HUES6 (cell line): ENCODE measurements around the gene ULK1.

ENCODE experiments used
- H3K27ac ChIP-seq: 2 replicates; pipeline ENCODE4 v1.7.0; 2013; ENCODE audit warnings: low read depth, mild to moderate bottlenecking, low read length, inconsistent platforms
- H3K27me3 ChIP-seq: 2 replicates; pipeline ENCODE4 v1.6.1; 2013; ENCODE audit warnings: low read length; ENCODE audit not compliant: control insufficient read depth, insufficient read depth
- H3K36me3 ChIP-seq: 2 replicates; pipeline ENCODE4 v1.6.1; 2013; ENCODE audit warnings: low read length; ENCODE audit not compliant: control insufficient read depth, insufficient read depth
- H3K4me1 ChIP-seq: 2 replicates; pipeline ENCODE4 v1.6.1; 2013; ENCODE audit warnings: low read length; ENCODE audit not compliant: control insufficient read depth, insufficient read depth
- H3K4me3 ChIP-seq: 2 replicates; pipeline ENCODE4 v1.5.1; 2013; ENCODE audit warnings: low read depth, low read length
- H3K9ac ChIP-seq: one replicate; pipeline ENCODE4 v1.6.1; 2013; ENCODE audit warnings: mild to moderate bottlenecking, low read length
- H3K9me3 ChIP-seq: 2 replicates; pipeline ENCODE4 v1.6.1; 2013; ENCODE audit warnings: low read depth, low read length; ENCODE audit not compliant: control insufficient read depth, insufficient read depth

The ULK1 gene

DNA sequence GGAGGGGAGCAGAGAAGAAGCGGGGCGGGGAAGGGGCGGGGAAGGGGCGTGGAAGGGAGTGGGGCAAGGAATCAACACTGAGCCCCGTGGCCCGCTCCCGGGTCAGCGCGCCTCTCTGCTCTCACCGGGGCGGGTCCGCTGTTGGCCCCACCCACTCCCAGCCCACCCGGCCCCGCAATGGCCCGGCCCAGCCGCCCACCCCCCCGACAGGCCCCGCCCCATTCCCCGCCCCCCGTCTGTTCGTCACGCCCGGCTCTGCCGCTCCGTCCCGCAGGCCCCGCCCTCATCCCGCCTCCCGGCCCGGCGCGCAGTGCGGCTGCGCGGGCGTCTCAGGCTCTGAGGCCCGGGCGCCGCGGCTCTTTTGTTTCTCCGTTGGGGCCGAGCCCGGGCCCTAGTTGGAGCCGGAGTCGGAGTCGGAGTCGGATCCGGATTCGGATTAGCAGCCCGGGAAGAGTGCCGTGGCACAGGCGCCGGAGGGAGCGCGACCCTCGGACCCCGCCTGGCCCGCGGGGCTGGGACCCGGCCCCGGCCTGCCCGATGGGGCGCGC, at the start of gene ULK1:
Gene ULK1 (plus strand): TSS at position 310 of the 548 bp plus-strand sequence. CDS start 380 bp downstream, outside the sequence.
- Histone ChIP-seq H3K36me3 (peaks cover 9% of the 10 kb centered on the region), H3K9me3 (no peaks in the 10 kb centered on the region), H3K27me3 (no peaks in the 10 kb centered on the region), H3K4me3 (peak within 1 kb of the TSS; percentile 66), H3K27ac (no peak within 1 kb of the TSS), H3K4me1 (peaks cover 11% of the 10 kb centered on the region; the same call in 1 of the 2 replicates), H3K9ac (peak within 1 kb of the TSS; percentile 76)

DNA sequence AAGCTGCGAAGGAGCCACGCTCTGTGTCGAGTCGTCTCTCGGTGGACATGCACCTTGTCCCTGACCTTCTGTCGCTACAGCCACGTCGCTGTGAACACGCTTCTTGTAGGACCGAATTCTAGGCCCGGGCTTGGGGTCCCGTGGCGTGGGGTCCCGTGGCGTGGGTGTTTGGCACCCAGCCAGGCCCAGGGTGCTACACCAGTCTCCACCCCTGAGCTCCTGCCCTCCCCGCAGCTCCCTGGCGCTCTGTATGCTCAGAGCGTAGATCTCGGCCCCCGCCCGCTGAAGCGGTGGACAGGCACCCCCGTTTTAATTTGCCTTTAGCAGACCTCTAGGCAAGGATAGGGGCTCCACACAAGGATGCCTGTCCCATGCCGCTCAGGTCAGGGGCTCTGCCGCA, 49.8 kb upstream of the ULK1 start:
- Histone ChIP-seq H3K36me3 (peaks cover 52% of the 10 kb centered on the region), H3K4me1 (no peaks in the 10 kb centered on the region), H3K27me3 (no peaks in the 10 kb centered on the region), H3K27ac (no peak overlapping the region), H3K9me3 (no peaks in the 10 kb centered on the region), H3K9ac (no peak overlapping the region), H3K4me3 (no peak overlapping the region)

DNA sequence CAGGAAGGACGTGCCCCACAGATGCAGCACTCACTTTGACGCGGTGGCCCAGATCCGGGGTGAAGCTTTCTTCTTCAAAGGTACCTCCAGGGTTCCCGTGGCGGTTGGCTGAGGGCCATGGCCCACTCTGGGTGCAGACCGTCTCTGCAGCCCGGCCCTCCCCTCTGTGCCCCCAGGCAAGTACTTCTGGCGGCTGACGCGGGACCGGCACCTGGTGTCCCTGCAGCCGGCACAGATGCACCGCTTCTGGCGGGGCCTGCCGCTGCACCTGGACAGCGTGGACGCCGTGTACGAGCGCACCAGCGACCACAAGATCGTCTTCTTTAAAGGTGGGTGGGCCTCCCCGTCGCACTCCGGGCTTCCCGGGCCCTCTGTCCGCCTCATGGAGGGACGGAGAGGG, 49.3 kb upstream of the ULK1 start:
- H3K9me3 ChIP-seq = no peaks in the 10 kb centered on the region
- no peaks in the 10 kb centered on the region for H3K4me1 ChIP-seq
- H3K27me3 ChIP-seq = no peaks in the 10 kb centered on the region
- no peak overlapping the region for H3K4me3 ChIP-seq
- no peak overlapping the region for H3K9ac ChIP-seq
- H3K27ac ChIP-seq = no peak overlapping the region
- peaks cover 52% of the 10 kb centered on the region for H3K36me3 ChIP-seq

DNA sequence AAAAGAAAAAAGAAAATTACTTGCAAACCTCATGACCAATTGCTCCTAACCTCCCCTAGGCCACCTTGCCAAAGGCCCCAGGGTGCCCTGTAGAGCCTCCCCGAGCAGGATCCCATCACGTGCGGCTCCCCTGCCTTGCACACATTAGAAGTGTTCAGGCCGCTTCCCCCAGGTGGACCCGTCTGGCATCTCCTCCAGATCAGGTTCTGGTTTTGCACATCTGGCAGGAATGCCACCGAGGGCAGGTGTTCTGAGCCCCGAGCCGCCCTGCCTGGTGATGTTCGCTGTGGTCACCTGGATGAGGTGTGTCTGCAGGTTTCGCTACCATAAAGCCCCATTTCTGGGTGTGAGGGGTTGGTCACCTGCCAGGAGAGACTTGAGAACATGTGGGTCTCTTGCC, 47.0 kb upstream of the ULK1 start:
- peaks cover 31% of the 10 kb centered on the region for H3K36me3 ChIP-seq
- H3K9ac ChIP-seq = no peak overlapping the region
- H3K4me1 ChIP-seq = no peaks in the 10 kb centered on the region
- H3K9me3 ChIP-seq = no peaks in the 10 kb centered on the region
- no peaks in the 10 kb centered on the region for H3K27me3 ChIP-seq
- H3K27ac ChIP-seq = no peak overlapping the region
- no peak overlapping the region for H3K4me3 ChIP-seq

DNA sequence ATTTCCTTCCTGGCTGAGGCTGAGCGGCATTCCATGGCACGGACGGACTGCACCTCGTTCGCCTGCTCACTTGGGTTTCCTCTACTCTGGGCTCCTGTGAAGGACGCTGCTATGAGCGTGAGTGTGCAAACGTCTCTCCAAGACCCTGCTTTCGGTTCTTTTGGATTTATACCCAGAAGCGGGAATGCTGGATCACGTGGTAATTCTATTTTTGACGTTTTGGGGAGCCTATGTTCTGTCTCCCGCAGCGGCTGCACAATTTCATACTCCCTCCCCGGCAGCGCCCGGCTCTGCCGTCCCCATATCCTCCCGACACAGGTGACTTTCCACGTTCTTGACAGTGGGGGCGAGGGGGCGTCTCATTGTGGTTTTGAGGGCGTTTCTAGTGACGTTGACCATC, 45.7 kb upstream of the ULK1 start:
- peaks cover 31% of the 10 kb centered on the region for H3K36me3 ChIP-seq

DNA sequence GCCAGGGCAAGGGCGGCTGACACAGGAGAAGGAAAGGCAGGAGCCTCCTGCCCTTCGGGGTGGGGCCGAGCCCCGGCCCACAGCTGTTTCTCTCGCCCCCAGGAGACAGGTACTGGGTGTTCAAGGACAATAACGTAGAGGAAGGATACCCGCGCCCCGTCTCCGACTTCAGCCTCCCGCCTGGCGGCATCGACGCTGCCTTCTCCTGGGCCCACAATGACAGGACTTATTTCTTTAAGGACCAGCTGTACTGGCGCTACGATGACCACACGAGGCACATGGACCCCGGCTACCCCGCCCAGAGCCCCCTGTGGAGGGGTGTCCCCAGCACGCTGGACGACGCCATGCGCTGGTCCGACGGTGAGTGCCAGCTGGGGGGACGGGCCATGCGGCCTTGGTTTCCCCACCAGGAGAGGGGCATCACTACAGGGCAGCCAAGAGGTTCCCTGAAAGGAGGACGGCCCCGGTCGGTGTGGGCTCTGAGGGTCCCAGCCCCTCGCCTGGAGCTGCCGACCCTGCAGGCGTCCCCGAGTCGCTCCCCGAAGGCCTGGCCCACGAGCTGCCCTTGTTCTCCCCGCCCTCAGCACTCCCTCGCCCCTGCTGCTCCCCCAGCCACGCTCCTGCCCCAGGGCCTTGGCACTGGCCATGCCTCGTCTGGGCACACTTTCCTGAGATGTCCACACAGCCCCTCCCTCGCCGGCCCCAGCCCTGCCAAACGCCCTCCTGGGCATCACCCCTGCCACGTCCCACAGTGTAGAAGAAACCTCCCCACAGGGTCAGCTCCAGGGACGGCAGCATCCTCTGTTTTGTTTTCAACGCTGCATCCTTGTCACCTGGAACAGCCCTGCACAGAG, 44.5 kb upstream of the ULK1 start:
- no peaks in the 10 kb centered on the region for H3K9me3 ChIP-seq
- H3K36me3 ChIP-seq = peaks cover 20% of the 10 kb centered on the region

More for the DNA sequence above, 45.7 kb upstream of the ULK1 start:
- Histone ChIP-seq H3K27ac (no peak overlapping the region), H3K4me1 (no peaks in the 10 kb centered on the region), H3K27me3 (no peaks in the 10 kb centered on the region), H3K9ac (no peak overlapping the region), H3K9me3 (no peaks in the 10 kb centered on the region), H3K4me3 (no peak overlapping the region)

DNA sequence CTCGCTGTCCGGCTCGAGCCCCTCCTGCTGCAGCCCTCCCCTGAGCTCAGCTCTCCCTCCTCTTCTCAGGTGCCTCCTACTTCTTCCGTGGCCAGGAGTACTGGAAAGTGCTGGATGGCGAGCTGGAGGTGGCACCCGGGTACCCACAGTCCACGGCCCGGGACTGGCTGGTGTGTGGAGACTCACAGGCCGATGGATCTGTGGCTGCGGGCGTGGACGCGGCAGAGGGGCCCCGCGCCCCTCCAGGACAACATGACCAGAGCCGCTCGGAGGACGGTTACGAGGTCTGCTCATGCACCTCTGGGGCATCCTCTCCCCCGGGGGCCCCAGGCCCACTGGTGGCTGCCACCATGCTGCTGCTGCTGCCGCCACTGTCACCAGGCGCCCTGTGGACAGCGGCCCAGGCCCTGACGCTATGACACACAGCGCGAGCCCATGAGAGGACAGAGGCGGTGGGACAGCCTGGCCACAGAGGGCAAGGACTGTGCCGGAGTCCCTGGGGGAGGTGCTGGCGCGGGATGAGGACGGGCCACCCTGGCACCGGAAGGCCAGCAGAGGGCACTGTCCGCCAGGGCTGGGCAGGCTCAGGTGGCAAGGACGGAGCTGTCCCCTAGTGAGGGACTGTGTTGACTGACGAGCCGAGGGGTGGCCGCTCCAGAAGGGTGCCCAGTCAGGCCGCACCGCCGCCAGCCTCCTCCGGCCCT, 43.4 kb upstream of the ULK1 start:
- H3K4me3 ChIP-seq = no peak overlapping the region
- peaks cover 10% of the 10 kb centered on the region for H3K36me3 ChIP-seq
- H3K9me3 ChIP-seq = no peaks in the 10 kb centered on the region
- H3K27ac ChIP-seq = no peak overlapping the region
- H3K9ac ChIP-seq = no peak overlapping the region
- peaks cover under 1% of the 10 kb centered on the region; the same call in 1 of the 2 replicates for H3K27me3 ChIP-seq
- H3K4me1 ChIP-seq = peaks cover 2% of the 10 kb centered on the region

More for the DNA sequence above, 44.5 kb upstream of the ULK1 start:
- no peaks in the 10 kb centered on the region for H3K27me3 ChIP-seq
- H3K27ac ChIP-seq = no peak overlapping the region
- no peak overlapping the region for H3K9ac ChIP-seq
- no peaks in the 10 kb centered on the region for H3K4me1 ChIP-seq
- no peak overlapping the region for H3K4me3 ChIP-seq

DNA sequence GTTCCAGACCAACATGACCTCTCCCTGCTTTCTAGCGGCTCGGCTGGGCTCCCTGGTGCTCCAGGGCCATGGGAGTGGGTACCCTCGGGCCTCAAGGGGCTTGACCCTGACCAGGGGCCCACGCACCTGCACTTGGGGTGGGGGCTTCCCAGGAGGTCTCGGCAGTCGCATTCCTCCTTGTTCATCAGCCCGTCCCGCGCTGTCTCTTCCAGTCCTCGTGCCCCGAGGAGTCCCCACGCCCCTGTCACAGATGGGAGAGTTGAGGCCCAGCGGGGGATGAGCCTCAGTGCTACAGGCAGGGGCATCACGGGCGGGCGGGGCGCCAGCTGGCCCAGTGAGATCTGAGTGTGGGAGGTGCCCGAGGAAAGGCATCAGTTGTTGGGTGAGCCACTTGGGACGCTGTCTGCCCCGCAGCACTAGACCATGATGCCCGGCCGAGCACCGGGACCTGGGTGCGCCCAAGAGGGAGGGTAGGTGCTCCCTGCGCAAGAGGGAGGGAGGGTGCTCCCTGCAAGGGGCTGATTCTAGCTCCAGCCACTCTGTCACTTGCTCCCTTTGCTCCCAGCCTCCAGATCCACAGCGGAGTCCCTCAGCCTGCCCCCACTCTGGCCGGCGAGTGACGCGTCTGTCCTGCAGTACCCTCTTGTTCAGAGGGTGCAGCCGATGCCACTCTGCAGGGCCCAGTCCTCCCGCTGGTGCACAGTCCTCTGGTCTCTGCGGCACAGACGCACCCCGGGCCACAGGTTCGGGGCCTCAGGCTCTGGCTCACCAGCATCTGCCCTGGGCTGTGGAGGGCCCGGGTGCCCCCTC, 42.5 kb upstream of the ULK1 start:
- H3K27me3 ChIP-seq = peaks cover 8% of the 10 kb centered on the region; the same call in 1 of the 2 replicates
- no peak overlapping the region for H3K9ac ChIP-seq
- H3K4me3 ChIP-seq = no peak overlapping the region
- peaks cover 3% of the 10 kb centered on the region; the same call in 1 of the 2 replicates for H3K36me3 ChIP-seq
- no peaks in the 10 kb centered on the region for H3K9me3 ChIP-seq
- peaks cover 7% of the 10 kb centered on the region for H3K4me1 ChIP-seq
- H3K27ac ChIP-seq = no peak overlapping the region

DNA sequence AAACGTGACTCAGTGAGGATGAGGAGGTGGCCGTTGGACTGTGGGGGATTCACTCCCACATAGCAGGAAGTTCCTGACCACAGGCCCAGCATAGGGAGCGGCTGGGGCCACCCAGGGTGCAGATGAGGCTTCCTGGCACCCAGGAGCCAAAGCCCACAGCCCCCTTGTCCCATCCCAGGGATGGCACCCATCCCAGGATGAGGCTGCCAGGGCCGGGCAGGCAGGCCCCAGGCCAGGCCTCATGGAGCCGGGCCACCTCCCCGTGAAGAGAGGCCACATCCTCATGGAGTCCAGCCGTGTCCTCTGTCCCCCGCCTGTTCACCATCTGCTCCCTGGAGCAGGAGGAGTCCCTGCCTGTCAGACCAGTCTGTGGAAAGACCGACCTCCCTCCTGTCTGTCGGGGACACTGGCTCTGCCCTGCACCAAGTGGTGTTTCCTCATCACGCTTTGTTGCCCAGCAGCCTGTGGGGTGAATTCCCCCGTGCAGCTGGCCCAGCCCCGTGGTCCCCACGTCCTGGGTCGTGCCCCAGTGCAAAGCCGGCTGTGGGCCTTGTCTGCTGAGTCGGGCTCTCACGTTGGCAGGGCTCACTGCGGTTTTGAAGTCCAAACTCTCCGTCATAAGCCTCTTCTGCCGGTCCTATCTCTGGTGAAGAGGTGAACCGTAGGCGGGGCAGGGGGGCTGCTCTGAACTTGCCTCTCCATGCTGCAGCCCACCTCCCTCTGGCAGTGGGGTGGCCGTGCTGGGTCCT, 41.7 kb upstream of the ULK1 start:
- peaks cover 3% of the 10 kb centered on the region; the same call in 1 of the 2 replicates for H3K36me3 ChIP-seq
- no peak overlapping the region for H3K27ac ChIP-seq
- peaks cover 8% of the 10 kb centered on the region; the same call in 1 of the 2 replicates for H3K27me3 ChIP-seq
- H3K4me3 ChIP-seq = no peak overlapping the region
- peaks cover 7% of the 10 kb centered on the region for H3K4me1 ChIP-seq
- no peak overlapping the region for H3K9ac ChIP-seq
- no peaks in the 10 kb centered on the region for H3K9me3 ChIP-seq
